ENCODE data around the gene DAZAP1. TPM values are rescaled to one million over a fixed set of nuclear protein-coding genes. Genes with fewer than 3 reads are reported as not detected.

Gene DAZAP1
- total and polyA plus RNA-seq, 2 of the 4 experiments (the other 2 are of a cell fraction) = 22.0 to 62.8 TPM

DNA sequence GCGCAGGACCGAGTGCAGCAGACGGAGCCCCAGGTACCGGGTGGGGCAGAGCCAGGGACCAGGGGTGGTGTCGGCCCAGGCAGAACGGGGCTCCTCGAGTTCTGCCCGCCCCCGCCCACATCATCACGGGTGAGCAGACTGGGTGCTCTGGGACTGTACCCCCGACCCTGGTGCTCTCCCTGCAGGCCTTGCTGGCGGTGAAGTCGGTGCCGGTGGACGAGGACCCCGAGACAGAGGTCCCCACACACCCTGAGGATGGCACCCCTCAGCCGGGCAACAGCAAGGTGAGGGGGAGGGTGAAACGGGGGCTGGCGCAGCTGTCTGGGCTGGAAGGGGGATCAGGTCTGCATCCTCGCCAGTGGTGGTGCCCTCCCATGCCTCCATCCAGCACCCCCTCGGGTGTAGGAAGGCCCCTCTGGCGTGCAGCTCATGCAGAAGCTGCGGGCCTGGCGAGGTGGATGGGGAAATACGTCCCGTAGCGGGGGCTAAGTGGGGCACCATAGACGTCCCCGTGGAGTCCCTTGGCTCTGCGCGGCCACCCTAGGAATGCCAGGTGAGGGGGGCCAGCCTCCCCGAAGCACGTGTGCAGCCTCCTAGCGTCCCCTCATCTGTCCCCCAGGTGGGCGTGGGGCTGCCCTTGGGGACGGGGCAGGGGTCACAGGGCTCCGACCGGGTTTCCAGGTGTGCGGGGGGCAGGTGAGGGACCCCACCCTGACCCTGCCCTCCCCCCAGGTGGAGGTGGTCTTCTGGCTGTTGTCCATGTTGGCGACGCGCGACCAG, 48.9 kb downstream of the DAZAP1 start:
- Histone ChIP-seq H4K8ac (ENCODE audit: low read depth in 2 of 2, low read length in 2 of 2) (no peak overlapping the region), H2AK9ac (replicated peaks; ENCODE audit: low read depth, low read length, poor library complexity) (peak overlapping the region; percentile 28), H3K9me3 (ENCODE audit: control insufficient read depth, insufficient read depth, low read length) (no peaks in the 10 kb centered on the region), H3K4me2 (ENCODE audit: low read depth, low read length) (no peak overlapping the region), H3K18ac (ENCODE audit: low read depth, low read length) (no peak overlapping the region), H2BK5ac (ENCODE audit: low read depth, low read length, poor library complexity, severe bottlenecking) (no peak overlapping the region), H3K9me1 (ENCODE audit: insufficient read depth, low read length) (0 out of 2 replicates have a peak, but pooled peaks cover 2% of the 10 kb centered on the region), H3K27ac (ENCODE audit: insufficient read depth, low read length) (no peak overlapping the region), H4K91ac (ENCODE audit: insufficient read depth, low read depth, low read length) (no peak overlapping the region), H3K4me1 (ENCODE audit: control insufficient read depth, insufficient read depth, low read length) (no peaks in the 10 kb centered on the region), H2AFZ (replicated peaks; ENCODE audit: low read length, poor library complexity) (peak overlapping the region; percentile 32), H3K4me3 (ENCODE audit: insufficient read depth, low read depth, low read length) (no peak overlapping the region), H2BK15ac (ENCODE audit: low read depth, low read length) (no peak overlapping the region), H4K20me1 (ENCODE audit: insufficient read depth, low read length) (peaks cover 47% of the 10 kb centered on the region), H3K79me1 (ENCODE audit: low read depth in 1 of 2, low read length in 2 of 2) (no peaks in the 10 kb centered on the region), H3K36me3 (ENCODE audit: control insufficient read depth, insufficient read depth, low read length) (peaks cover 3% of the 10 kb centered on the region; the same call in 1 of the 2 replicates), H4K5ac (ENCODE audit: low read depth, low read length) (no peak overlapping the region), H2BK20ac (ENCODE audit: low read depth, low read length) (no peak overlapping the region), H2AK5ac (ENCODE audit: low read depth, low read length) (no peak overlapping the region), H3K27me3 (ENCODE audit: control insufficient read depth, insufficient read depth, low read length) (peaks cover 50% of the 10 kb centered on the region), H3K56ac (ENCODE audit: extremely low read depth, insufficient read depth, low read length) (no peak overlapping the region), H2BK120ac (ENCODE audit: low read depth, low read length) (no peak overlapping the region), H3K23ac (ENCODE audit: low read depth, low read length) (no peak overlapping the region), H3K4ac (ENCODE audit: low read depth, low read length) (no peak overlapping the region), H3K14ac (replicated peaks; ENCODE audit: low read depth, low read length) (no peak overlapping the region), H3K9ac (ENCODE audit: low read depth, low read length) (no peak overlapping the region)
- WGBS, 2 experiments (ENCODE audit: extremely low coverage in 2 of 2, insufficient read length in 1 of 2) = 22% methylated on average over 12 of the region's 43 CpGs; no CpG with 5 or more reads in 1 of the 2 experiments
- no TSS peak for BruUV-seq (replicated peaks)
- intact Hi-C loops (cut with micrococcal nuclease) = no loop called here
- TF ChIP-seq MAFK (IDR thresholded peaks at IDR 0.05; ENCODE audit: low read depth, low read length) (no peak), NFE2L2 (IDR thresholded peaks at IDR 0.05; ENCODE audit: low read depth, low read length) (no peak), RAD21 (IDR thresholded peaks at IDR 0.05; ENCODE audit: low read length) (no peak), BHLHE40 (IDR thresholded peaks at IDR 0.05; ENCODE audit: low read depth, low read length) (no peak), SMC3 (IDR thresholded peaks at IDR 0.05; ENCODE audit: low read depth, low read length) (no peak), CHD1 (IDR thresholded peaks at IDR 0.05; ENCODE audit: low read depth, low read length) (no peak), RFX5 (IDR thresholded peaks at IDR 0.05; ENCODE audit: low read depth, low read length) (no peak), CEBPB (IDR thresholded peaks at IDR 0.05; ENCODE audit: low read depth, low read length) (no peak), RCOR1 (IDR thresholded peaks at IDR 0.05; ENCODE audit: insufficient replicate concordance, low read length) (no peak), FOS (IDR thresholded peaks at IDR 0.05; ENCODE audit: low read depth, low read length) (no peak), ELK1 (IDR thresholded peaks at IDR 0.05; ENCODE audit: borderline replicate concordance, low read depth, low read length) (no peak), POLR2A (IDR thresholded peaks at IDR 0.05; ENCODE audit: low read depth, low read length) (no peak), MAZ (IDR thresholded peaks at IDR 0.05; ENCODE audit: borderline replicate concordance, low read depth, low read length) (no peak), MXI1 (IDR thresholded peaks at IDR 0.05; ENCODE audit: borderline replicate concordance, low read depth, low read length) (no peak)
- in situ Hi-C loops (cut with MboI; ENCODE audit: low sequenced_read_pairs) = no loop called here
- ChIA-PET CTCF (no interaction called here), POLR2A (ENCODE audit: unreplicated experiment) (no interaction called here)
- no peak for ATAC-seq (ENCODE audit: low read depth)
- dilution Hi-C loops (cut with HindIII; ENCODE audit: low sequenced_read_pairs, unreplicated experiment) = no loop called here
- no peak for DNase-seq
